OCI-LY1 (cell line): Measurements from ENCODE around the gene SH3PXD2A.

Source experiments
- H2AFZ ChIP-seq: fragments of 200-600 bp; sonication (generic), shearing (Covaris generic); 2 replicates; pipeline ENCODE4 v1.6.0; 2014; ENCODE audit warnings: antibody characterized with exemption, mild to moderate bottlenecking, low read length
- H3F3A ChIP-seq: fragments of 200-600 bp; sonication (generic), shearing (Covaris generic); 2 replicates; pipeline ENCODE4 v1.6.0; 2014; ENCODE audit warnings: mild to moderate bottlenecking, antibody characterized with exemption, low read length, moderate library complexity; ENCODE audit not compliant: insufficient read depth
- H3K27ac ChIP-seq: fragments of 200-600 bp; sonication (generic); 2 replicates; pipeline ENCODE4 v1.5.1; 2014; ENCODE audit warnings: low read length, mixed run types, mild to moderate bottlenecking, low read depth; ENCODE audit not compliant: poor library complexity, severe bottlenecking
- H3K27me3 ChIP-seq: fragments of 200-600 bp; sonication (generic); 2 replicates; pipeline ENCODE4 v1.6.0; 2014; ENCODE audit warnings: antibody characterized with exemption, mild to moderate bottlenecking, low read length, moderate library complexity; ENCODE audit not compliant: insufficient read depth
- H3K36me3 ChIP-seq: fragments of 200-600 bp; sonication (generic); 2 replicates; pipeline ENCODE4 v1.6.1; 2014; ENCODE audit warnings: mild to moderate bottlenecking, antibody characterized with exemption, low read length, moderate library complexity, mixed read lengths; ENCODE audit not compliant: insufficient read depth
- H3K4me1 ChIP-seq: fragments of 200-600 bp; sonication (generic); 2 replicates; pipeline ENCODE4 v1.5.1; 2014; ENCODE audit warnings: mild to moderate bottlenecking, low read length, moderate library complexity; ENCODE audit not compliant: insufficient read depth, severe bottlenecking
- H3K4me2 ChIP-seq: fragments of 200-600 bp; sonication (generic), shearing (Covaris generic); 2 replicates; pipeline ENCODE4 v1.6.1; 2014; ENCODE audit warnings: low read length
- H3K4me3 ChIP-seq: fragments of 200-600 bp; sonication (generic); 2 replicates; pipeline ENCODE4 v1.5.1; 2014; ENCODE audit warnings: low read length, low read depth, mild to moderate bottlenecking, mixed read lengths; ENCODE audit not compliant: poor library complexity, severe bottlenecking
- H3K79me2 ChIP-seq: fragments of 200-600 bp; shearing (Covaris generic); 2 replicates; pipeline ENCODE4 v1.6.1; 2016; ENCODE audit warnings: mixed run types, low read length, mixed read lengths; ENCODE audit not compliant: insufficient read depth
- H3K9ac ChIP-seq: fragments of 200-600 bp; sonication (generic), shearing (Covaris generic); 2 replicates; pipeline ENCODE4 v1.6.1; 2014; ENCODE audit warnings: mild to moderate bottlenecking, low read length, mixed read lengths
- H3K9me2 ChIP-seq: fragments of 200-600 bp; sonication (generic), shearing (Covaris generic); 2 replicates; pipeline ENCODE4 v1.6.1; 2014; ENCODE audit warnings: low read depth, mild to moderate bottlenecking, low read length, mixed read lengths
- H3K9me3 ChIP-seq: fragments of 200-600 bp; shearing (Covaris generic); 2 replicates; pipeline ENCODE4 v1.6.1; 2014; ENCODE audit warnings: low read length, mixed read lengths
- H4K20me1 ChIP-seq: fragments of 200-600 bp; sonication (generic), shearing (Covaris generic); 2 replicates; pipeline ENCODE4 v1.6.0; 2016; ENCODE audit warnings: mild to moderate bottlenecking, low read length; ENCODE audit not compliant: insufficient read depth
- EZH2 ChIP-seq: fragments of 200-600 bp; sonication (generic), shearing (Covaris generic); IDR thresholded peaks from 2 replicates; pipeline ENCODE4 v1.8.0; 2017; ENCODE audit warnings: borderline replicate concordance, mixed run types, mild to moderate bottlenecking, antibody characterized with exemption, low read length, moderate library complexity, mixed read lengths
- TF ChIP-seq, protein P1 (sequence below): fragments of 200-600 bp; sonication (generic), shearing (Covaris generic); IDR thresholded peaks from 2 replicates; pipeline ENCODE4 v1.5.1; 2017; ENCODE audit warnings: mild to moderate bottlenecking, antibody characterized with exemption, low read length, moderate library complexity, mixed read lengths

Gene SH3PXD2A

GRCh38 chr10:103822800-103823199 lies 32.6 kb downstream of the SH3PXD2A start:
- TF ChIP-seq, protein P1, sequence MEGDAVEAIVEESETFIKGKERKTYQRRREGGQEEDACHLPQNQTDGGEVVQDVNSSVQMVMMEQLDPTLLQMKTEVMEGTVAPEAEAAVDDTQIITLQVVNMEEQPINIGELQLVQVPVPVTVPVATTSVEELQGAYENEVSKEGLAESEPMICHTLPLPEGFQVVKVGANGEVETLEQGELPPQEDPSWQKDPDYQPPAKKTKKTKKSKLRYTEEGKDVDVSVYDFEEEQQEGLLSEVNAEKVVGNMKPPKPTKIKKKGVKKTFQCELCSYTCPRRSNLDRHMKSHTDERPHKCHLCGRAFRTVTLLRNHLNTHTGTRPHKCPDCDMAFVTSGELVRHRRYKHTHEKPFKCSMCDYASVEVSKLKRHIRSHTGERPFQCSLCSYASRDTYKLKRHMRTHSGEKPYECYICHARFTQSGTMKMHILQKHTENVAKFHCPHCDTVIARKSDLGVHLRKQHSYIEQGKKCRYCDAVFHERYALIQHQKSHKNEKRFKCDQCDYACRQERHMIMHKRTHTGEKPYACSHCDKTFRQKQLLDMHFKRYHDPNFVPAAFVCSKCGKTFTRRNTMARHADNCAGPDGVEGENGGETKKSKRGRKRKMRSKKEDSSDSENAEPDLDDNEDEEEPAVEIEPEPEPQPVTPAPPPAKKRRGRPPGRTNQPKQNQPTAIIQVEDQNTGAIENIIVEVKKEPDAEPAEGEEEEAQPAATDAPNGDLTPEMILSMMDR = no peak
- TF ChIP-seq EZH2 = no peak
- H3K9me2 ChIP-seq = no peaks in the 10 kb centered on the region
- H3K79me2 ChIP-seq = no peaks in the 10 kb centered on the region
- H3K27ac ChIP-seq = no peak overlapping the region
- H2AFZ ChIP-seq = no peak overlapping the region
- H4K20me1 ChIP-seq = no peaks in the 10 kb centered on the region
- H3K9ac ChIP-seq = no peak overlapping the region
- no peaks in the 10 kb centered on the region for H3K9me3 ChIP-seq
- H3K4me3 ChIP-seq = no peak overlapping the region
- no peaks in the 10 kb centered on the region for H3K27me3 ChIP-seq
- no peaks in the 10 kb centered on the region for H3K36me3 ChIP-seq
- H3K4me1 ChIP-seq = peaks cover 31% of the 10 kb centered on the region
- H3F3A ChIP-seq = no peaks in the 10 kb centered on the region
- no peak overlapping the region for H3K4me2 ChIP-seq

- H3K4me2 ChIP-seq = no peak overlapping the region
Measured at GRCh38 chr10:103822107-103822716, 33.2 kb downstream of the SH3PXD2A start.

DNA sequence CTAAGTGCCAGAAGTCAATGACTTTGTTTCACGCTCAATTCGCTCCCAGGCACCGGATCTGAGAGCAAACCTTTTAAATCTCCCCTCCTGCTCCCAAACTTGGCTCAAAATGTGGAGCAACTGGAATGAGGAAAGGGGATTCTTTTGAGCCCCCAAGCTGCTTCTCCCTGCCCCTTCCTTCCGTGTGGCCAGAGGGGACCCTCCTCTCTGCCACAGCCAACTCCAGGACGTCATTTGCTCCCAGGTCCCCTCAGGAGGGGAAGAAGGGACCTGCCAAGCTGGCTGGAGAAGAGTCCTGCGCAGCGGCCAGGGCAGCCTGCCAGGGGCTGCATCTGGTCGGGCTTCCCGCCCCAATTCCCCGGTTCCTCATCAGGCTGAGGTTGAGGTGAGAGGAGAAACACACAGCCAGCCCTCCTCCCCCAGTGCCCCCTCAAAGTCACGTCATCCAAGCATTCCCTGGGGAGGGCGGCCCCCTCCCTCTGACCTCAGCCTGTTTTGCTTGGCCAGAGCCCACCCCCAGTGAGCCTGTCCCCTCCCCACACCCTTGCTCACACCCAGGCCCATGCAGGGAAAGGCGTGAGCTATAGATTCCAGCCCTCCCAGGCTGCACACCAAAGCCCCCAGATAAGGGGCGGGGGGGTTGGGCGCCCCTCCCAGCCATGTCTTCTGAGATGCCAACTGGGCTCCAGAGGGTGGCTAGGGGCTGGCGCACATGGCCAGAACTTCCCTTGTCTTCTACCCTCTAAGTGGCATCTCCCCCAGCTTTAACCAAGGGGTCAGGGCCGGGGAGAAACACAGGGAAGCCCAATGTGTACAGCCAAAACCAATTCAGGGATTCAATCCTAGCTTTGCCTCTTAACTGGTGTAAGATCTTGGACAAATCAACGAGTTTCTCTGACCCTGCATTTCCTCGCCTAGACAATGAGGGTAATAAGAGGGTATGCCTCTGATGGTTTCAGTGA lies 35.0 kb downstream of the SH3PXD2A start:
- H3K36me3 ChIP-seq = no peaks in the 10 kb centered on the region
- no peak overlapping the region for H3K9ac ChIP-seq

More at GRCh38 chr10:103822107-103822716, 33.2 kb downstream of the SH3PXD2A start:
- H3F3A ChIP-seq = no peaks in the 10 kb centered on the region
- TF ChIP-seq, protein P1 = no peak
- no peak for TF ChIP-seq EZH2
- no peaks in the 10 kb centered on the region for H3K36me3 ChIP-seq
- H3K9ac ChIP-seq = no peak overlapping the region
- no peak overlapping the region for H3K4me3 ChIP-seq
- H3K27me3 ChIP-seq = no peaks in the 10 kb centered on the region
- H3K9me3 ChIP-seq = no peaks in the 10 kb centered on the region
- no peak overlapping the region for H2AFZ ChIP-seq
- no peaks in the 10 kb centered on the region for H3K79me2 ChIP-seq
- no peak overlapping the region for H3K27ac ChIP-seq
- peaks cover 25% of the 10 kb centered on the region for H3K4me1 ChIP-seq
- H4K20me1 ChIP-seq = no peaks in the 10 kb centered on the region
- no peaks in the 10 kb centered on the region for H3K9me2 ChIP-seq

More for the DNA sequence above, 35.0 kb downstream of the SH3PXD2A start:
- no peaks in the 10 kb centered on the region for H3K79me2 ChIP-seq
- no peak for TF ChIP-seq EZH2
- TF ChIP-seq, protein P1 = no peak
- no peaks in the 10 kb centered on the region for H3K9me3 ChIP-seq
- no peak overlapping the region for H3K4me2 ChIP-seq
- H3K9me2 ChIP-seq = no peaks in the 10 kb centered on the region
- no peaks in the 10 kb centered on the region for H3K27me3 ChIP-seq
- no peak overlapping the region for H3K27ac ChIP-seq
- H3K4me3 ChIP-seq = no peak overlapping the region
- H2AFZ ChIP-seq = no peak overlapping the region
- no peaks in the 10 kb centered on the region for H4K20me1 ChIP-seq
- peaks cover 13% of the 10 kb centered on the region for H3K4me1 ChIP-seq
- H3F3A ChIP-seq = no peaks in the 10 kb centered on the region
